G401.6 (cell line): ENCODE data around the gene SRSF1.
"Not testable (repeated sequence)": the region's sequence is repeated elsewhere in the genome, so short reads cannot be mapped to it uniquely, and the experiment has no call there.

Source experiments
- FAIRE-seq: peaks from 2 replicates; lab custom pipeline; 2012; peaks lifted over from hg19 to GRCh38; lab: Jason Lieb, UNC

Gene SRSF1

GRCh38 chr17:57965521-57966160 lies 41.4 kb downstream of the SRSF1 start:
- FAIRE-seq: no peak

GRCh38 chr17:57963149-57963511 lies 43.9 kb downstream of the SRSF1 start:
- no peak for FAIRE-seq

GRCh38 chr17:57962279-57963148 lies 44.5 kb downstream of the SRSF1 start:
- no peak for FAIRE-seq

- FAIRE-seq: no peak
Observed at GRCh38 chr17:57959929-57960328, 47.1 kb downstream of the SRSF1 start.

GRCh38 chr17:57958391-57958790 lies 48.7 kb downstream of the SRSF1 start:
- not testable (repeated sequence) for FAIRE-seq

GRCh38 chr17:57957886-57958285 lies 49.2 kb downstream of the SRSF1 start:
- no peak for FAIRE-seq

- no peak for FAIRE-seq
Observed at GRCh38 chr17:57957120-57957850, 49.8 kb downstream of the SRSF1 start.

- peak; percentile 45 for FAIRE-seq
Observed at GRCh38 chr17:57956291-57957119, 50.5 kb downstream of the SRSF1 start.

- no peak for FAIRE-seq
Observed at GRCh38 chr17:57955183-57955931, 51.7 kb downstream of the SRSF1 start, which contains the start of gene CUEDC1. CUEDC1 (minus strand) TSS chr17:57955412; CDS start chr17:57885564, 69,848 bp downstream.

- peak; percentile 51 for FAIRE-seq
Observed at GRCh38 chr17:57954397-57955182, 52.5 kb downstream of the SRSF1 start.

GRCh38 chr17:57953705-57954396 lies 53.2 kb downstream of the SRSF1 start:
- no peak for FAIRE-seq
